ENCODE results near the gene NKX3-2.
A peak's percentile ranks its signal among the peaks of the same experiment; 100 is the strongest.

NKX3-2 gene

GRCh38 chr4:13530823-13531624 lies 13.3 kb downstream of the NKX3-2 start:
- no peak for DNase-seq (ENCODE audit: low read depth)

GRCh38 chr4:13529128-13529919 lies 15.0 kb downstream of the NKX3-2 start:
- no peak for DNase-seq (ENCODE audit: low read depth)

GRCh38 chr4:13528821-13529127 lies 15.5 kb downstream of the NKX3-2 start:
- no peak for DNase-seq (ENCODE audit: low read depth)

- no peak for DNase-seq (ENCODE audit: low read depth)
Measured at GRCh38 chr4:13527981-13528820, 16.1 kb downstream of the NKX3-2 start.

- DNase-seq (ENCODE audit: low read depth) = no peak
Measured at GRCh38 chr4:13527192-13527980, 16.9 kb downstream of the NKX3-2 start.

- DNase-seq (ENCODE audit: low read depth) = no peak
Measured at GRCh38 chr4:13526658-13527057, 17.6 kb downstream of the NKX3-2 start.

GRCh38 chr4:13525606-13526281 lies 18.6 kb downstream of the NKX3-2 start:
- no peak for DNase-seq (ENCODE audit: low read depth)

GRCh38 chr4:13524504-13525243 lies 19.6 kb downstream of the NKX3-2 start:
- peak; percentile 85 for DNase-seq (ENCODE audit: low read depth)

GRCh38 chr4:13523591-13524503 lies 20.5 kb downstream of the NKX3-2 start:
- no peak for DNase-seq (ENCODE audit: low read depth)

GRCh38 chr4:13523105-13523477 lies 21.2 kb downstream of the NKX3-2 start:
- DNase-seq (ENCODE audit: low read depth) = no peak

- peak; percentile 33 for DNase-seq (ENCODE audit: low read depth)
Measured at GRCh38 chr4:13522282-13523104, 21.8 kb downstream of the NKX3-2 start.

GRCh38 chr4:13521047-13521446 lies 23.3 kb downstream of the NKX3-2 start:
- no peak for DNase-seq (ENCODE audit: low read depth)

- no peak for DNase-seq (ENCODE audit: low read depth)
Measured at GRCh38 chr4:13516315-13516860, 27.9 kb downstream of the NKX3-2 start.

GRCh38 chr4:13515268-13515667 lies 29.0 kb downstream of the NKX3-2 start:
- DNase-seq (ENCODE audit: low read depth) = no peak

GRCh38 chr4:13514722-13515121 lies 29.6 kb downstream of the NKX3-2 start:
- no peak for DNase-seq (ENCODE audit: low read depth)

- DNase-seq (ENCODE audit: low read depth) = peak; percentile 58
Measured at GRCh38 chr4:13511101-13511500, 33.2 kb downstream of the NKX3-2 start.

- no peak for DNase-seq (ENCODE audit: low read depth)
Measured at GRCh38 chr4:13509442-13509841, 34.9 kb downstream of the NKX3-2 start.

GRCh38 chr4:13504374-13504773 lies 39.9 kb downstream of the NKX3-2 start:
- no peak for DNase-seq (ENCODE audit: low read depth)

Data from ELR (cell line).